GM12864 (cell line): ENCODE data around the gene BTD.

Source experiments
- DNase-seq: peaks from one replicate; pipeline ENCODE4 v3.0.0-alpha.2; 2011; ENCODE audit warnings: low read depth
- H3K4me3 ChIP-seq: 2 replicates; pipeline ENCODE4 v1.5.1; 2011; ENCODE audit warnings: mild to moderate bottlenecking, low read depth, low read length, control low read depth
- TF ChIP-seq, protein P1 (sequence below): IDR thresholded peaks from 2 replicates; pipeline ENCODE4 v1.5.1; 2011; ENCODE audit warnings: low read depth, mild to moderate bottlenecking, moderate library complexity, low read length, control low read depth, inconsistent platforms; ENCODE audit errors: missing control alignments

Gene BTD

DNA sequence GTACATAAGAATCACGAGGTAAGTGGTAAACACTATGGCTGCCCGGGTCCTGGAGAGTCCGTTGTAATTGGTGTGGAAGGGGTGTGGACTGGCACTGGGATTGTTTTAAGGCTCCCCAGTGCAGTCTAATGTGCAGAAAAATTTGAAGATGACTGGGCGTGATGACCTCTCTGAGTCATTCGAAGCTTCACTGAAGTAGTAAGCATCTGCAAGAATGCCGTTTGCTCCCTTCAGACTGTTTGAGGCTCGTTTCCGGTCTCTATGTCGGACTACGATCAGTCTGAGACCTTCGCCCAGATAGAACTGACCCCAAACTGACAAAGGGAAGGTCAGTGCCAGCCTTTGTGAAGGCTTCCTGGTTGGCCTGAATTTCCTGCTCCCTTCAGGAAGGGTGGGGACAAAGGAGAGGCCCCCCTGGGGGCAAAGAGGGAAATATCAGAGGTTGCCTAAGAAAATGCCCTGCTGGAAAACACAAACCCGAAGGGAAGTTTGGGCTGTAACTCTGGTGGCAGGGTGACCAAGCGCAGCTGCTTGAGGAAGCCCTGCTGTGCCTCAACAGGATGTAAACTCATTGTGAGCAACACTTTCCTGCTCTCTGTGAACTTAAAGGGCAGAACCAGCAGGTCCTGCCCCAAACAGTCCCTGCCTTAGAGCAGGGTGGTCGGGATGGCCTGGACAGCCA, 34.6 kb downstream of the BTD start:
- no peak overlapping the region; the same call in none of the 2 replicates for H3K4me3 ChIP-seq
- no peak for DNase-seq
- TF ChIP-seq, protein P1, sequence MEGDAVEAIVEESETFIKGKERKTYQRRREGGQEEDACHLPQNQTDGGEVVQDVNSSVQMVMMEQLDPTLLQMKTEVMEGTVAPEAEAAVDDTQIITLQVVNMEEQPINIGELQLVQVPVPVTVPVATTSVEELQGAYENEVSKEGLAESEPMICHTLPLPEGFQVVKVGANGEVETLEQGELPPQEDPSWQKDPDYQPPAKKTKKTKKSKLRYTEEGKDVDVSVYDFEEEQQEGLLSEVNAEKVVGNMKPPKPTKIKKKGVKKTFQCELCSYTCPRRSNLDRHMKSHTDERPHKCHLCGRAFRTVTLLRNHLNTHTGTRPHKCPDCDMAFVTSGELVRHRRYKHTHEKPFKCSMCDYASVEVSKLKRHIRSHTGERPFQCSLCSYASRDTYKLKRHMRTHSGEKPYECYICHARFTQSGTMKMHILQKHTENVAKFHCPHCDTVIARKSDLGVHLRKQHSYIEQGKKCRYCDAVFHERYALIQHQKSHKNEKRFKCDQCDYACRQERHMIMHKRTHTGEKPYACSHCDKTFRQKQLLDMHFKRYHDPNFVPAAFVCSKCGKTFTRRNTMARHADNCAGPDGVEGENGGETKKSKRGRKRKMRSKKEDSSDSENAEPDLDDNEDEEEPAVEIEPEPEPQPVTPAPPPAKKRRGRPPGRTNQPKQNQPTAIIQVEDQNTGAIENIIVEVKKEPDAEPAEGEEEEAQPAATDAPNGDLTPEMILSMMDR: no peak

DNA sequence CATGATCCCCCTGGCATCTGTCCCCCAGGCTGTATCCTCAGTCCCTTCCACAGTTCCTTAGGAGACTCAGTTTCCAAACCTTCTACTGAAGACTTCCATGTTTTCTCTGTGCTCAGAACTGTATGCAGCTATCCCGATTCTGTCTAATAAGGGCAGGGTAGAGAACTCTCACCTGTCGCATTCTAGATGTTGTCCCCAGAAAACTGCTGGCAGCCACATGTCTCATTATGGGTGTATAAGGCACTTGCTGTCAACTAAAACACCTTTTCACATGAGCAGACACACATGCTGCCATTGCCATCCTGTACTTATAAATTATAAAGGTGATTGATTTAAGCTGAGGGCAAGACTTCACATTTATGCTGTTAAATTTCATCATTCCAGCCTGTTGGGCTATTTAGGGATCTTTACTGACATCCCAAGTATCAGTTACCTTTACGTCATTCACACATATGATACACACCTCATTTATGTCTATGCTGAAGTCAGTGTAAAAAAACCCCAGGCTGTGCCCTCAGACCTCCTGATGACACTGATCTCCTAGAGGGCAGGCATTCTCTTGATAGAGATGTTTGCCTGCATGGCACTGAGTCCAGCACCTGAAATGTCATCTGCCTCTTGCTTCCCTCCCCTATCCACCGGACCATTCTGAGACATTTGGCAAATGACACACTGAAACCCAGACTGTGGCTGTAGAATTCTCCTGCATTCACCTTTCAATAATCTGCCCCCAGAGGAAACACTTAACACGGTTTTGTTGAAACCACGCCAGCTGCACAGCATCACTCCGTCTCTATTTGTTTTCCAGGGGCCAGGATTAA, 35.8 kb downstream of the BTD start:
- H3K4me3 ChIP-seq: no peak overlapping the region
- no peak for DNase-seq
- TF ChIP-seq, protein P1: peak; percentile 3

- DNase-seq: no peak
- no peak overlapping the region for H3K4me3 ChIP-seq
- TF ChIP-seq, protein P1: no peak
Measured at GRCh38 chr3:15638193-15638890, 36.8 kb downstream of the BTD start.

DNA sequence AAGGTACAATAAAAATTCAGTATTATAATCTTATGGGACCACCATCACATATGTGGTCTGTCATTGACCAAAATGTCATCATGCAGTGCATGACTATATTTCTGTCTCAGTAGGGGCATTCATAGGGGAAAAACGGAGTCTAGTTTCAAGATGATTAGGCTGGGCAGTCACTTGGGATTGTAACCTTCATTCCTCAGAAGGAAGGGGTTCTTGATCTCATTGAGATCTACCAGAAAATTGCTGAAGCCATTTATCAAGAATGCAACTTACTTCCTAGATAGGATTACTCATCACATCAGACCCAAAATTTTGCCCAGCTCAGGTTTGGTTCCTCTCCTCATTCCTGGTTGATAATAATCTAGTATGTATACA, 37.3 kb downstream of the BTD start:
- TF ChIP-seq, protein P1: no peak
- H3K4me3 ChIP-seq: no peak overlapping the region
- no peak for DNase-seq

- TF ChIP-seq, protein P1: no peak
- no peak overlapping the region for H3K4me3 ChIP-seq
- DNase-seq: no peak
Measured at GRCh38 chr3:15645246-15645645, 43.7 kb downstream of the BTD start.

DNA sequence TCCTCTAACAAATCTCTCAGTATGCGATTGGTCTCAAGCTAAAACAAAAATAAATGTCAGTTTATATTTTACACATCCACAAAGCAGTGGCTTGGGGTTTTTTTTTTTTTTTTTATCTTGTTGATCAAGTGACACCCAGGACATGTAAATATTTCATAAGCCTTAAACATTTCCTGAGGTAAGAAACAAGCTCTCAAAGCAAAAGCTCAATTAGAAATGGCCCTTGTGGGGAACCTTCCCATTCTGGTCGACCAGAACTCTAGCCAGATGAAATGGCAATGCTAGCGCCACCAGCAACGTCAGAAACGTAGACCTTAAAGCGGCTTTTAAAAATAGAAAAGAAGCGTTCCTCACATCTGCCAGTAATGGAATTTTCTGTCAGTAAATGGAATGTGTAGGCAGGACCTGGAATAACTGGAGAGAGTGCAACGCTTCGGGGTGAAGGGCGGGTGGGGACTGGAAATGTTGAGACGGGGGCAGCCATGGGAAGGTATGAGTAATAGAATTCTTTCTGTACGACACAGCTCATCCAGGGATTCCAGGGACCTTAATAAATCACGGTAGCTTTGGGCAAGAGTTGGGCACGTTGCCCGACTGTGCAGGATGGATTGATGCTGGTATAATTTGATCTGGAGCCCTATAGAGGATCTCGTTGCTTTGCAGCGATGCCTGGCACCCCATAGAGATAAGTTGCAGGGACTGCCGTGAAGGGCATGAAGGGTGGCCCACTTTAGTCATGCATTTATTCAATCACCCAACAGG, 44.4 kb downstream of the BTD start:
- DNase-seq: no peak
- TF ChIP-seq, protein P1: no peak
- no peak overlapping the region for H3K4me3 ChIP-seq
